Measurements from ENCODE around the gene GRK3.
"Not testable (repeated sequence)": the region's sequence is repeated elsewhere in the genome, so short reads cannot be mapped to it uniquely, and the experiment has no call there.

DNA sequence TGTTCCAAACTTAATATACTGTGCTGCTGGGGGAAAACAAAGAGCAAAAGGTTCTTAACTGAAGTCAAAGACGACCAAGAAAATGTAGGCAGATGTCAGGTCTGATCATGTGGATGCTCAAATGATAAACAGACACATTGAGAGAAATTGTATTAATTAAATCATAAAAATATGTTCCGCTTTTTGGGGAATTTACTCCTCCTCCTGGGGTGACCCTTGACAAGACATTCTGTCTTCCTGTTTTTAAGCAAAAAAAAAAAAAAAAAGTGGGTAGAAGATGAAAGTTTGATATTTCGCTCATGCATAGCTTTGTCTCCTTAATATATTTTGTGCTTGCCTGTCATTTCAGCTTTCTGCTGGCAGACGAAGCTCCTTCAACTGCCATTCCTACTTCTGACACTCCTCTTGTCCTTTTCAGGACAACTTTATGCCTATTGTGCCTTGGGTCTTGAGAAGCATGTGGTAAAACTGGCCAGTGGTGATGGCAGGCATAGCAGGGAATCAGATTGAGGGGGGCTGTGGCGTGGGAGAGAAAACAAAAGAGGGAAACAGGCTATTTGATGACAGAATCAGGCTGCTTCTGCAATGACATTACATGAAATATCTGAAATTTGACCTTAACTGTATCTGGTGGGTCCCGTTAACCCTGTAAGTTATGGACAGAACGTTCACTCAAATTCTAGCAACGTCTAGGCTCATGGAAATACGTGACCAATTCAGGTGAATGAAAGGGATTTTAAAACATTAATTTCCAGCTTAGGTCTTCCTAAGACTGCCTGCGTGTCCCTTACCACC, 1.3 kb upstream of the GRK3 start:
- TF ChIP-seq POLR2A (IDR thresholded peaks at IDR 0.05), result not testable (repeated sequence)
- TF ChIP-seq, protein P1, sequence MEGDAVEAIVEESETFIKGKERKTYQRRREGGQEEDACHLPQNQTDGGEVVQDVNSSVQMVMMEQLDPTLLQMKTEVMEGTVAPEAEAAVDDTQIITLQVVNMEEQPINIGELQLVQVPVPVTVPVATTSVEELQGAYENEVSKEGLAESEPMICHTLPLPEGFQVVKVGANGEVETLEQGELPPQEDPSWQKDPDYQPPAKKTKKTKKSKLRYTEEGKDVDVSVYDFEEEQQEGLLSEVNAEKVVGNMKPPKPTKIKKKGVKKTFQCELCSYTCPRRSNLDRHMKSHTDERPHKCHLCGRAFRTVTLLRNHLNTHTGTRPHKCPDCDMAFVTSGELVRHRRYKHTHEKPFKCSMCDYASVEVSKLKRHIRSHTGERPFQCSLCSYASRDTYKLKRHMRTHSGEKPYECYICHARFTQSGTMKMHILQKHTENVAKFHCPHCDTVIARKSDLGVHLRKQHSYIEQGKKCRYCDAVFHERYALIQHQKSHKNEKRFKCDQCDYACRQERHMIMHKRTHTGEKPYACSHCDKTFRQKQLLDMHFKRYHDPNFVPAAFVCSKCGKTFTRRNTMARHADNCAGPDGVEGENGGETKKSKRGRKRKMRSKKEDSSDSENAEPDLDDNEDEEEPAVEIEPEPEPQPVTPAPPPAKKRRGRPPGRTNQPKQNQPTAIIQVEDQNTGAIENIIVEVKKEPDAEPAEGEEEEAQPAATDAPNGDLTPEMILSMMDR (IDR thresholded peaks at IDR 0.05 in 4 of 5, conservative IDR thresholded peaks at IDR 0.05 in 1 of 5), result not testable (repeated sequence)

Measured in gastrocnemius medialis (tissue), 4 donors.